Effector memory CD4-positive, alpha-beta T cell (primary cell): Measurements from ENCODE around the gene FSTL4.

Experiments used
- DNase-seq, 3 donors: peaks; one replicate each; pipeline ENCODE4 v3.0.0-alpha.2; 2020
- H3K27ac ChIP-seq: 2 replicates; pipeline ENCODE4 v1.7.0; 2013; ENCODE audit warnings: mild to moderate bottlenecking, low read length, moderate library complexity; ENCODE audit not compliant: insufficient read depth, poor library complexity, severe bottlenecking
- H3K27me3 ChIP-seq: replicated peaks from 2 replicates; pipeline ENCODE4 v1.7.0; 2013; ENCODE audit warnings: mild to moderate bottlenecking, low read length; ENCODE audit not compliant: insufficient read depth, control insufficient read depth, poor library complexity, severe bottlenecking
- H3K36me3 ChIP-seq: 2 replicates; pipeline ENCODE4 v1.7.0; 2013; ENCODE audit warnings: mild to moderate bottlenecking, low read length, moderate library complexity; ENCODE audit not compliant: control insufficient read depth, insufficient read depth
- H3K4me1 ChIP-seq: 2 replicates; pipeline ENCODE4 v1.7.0; 2013; ENCODE audit warnings: low read length, mild to moderate bottlenecking; ENCODE audit not compliant: control insufficient read depth, insufficient read depth, poor library complexity, severe bottlenecking
- H3K4me3 ChIP-seq: 2 replicates; pipeline ENCODE4 v1.7.0; 2013; ENCODE audit warnings: low read length, low read depth, mild to moderate bottlenecking; ENCODE audit not compliant: insufficient read depth, poor library complexity, severe bottlenecking
- H3K9me3 ChIP-seq: 2 replicates; pipeline ENCODE4 v1.7.0; 2013; ENCODE audit warnings: mild to moderate bottlenecking, low read length, moderate library complexity; ENCODE audit not compliant: control insufficient read depth

Gene FSTL4

GRCh38 chr5:133361922-133362321 lies 250.4 kb downstream of the FSTL4 start:
- H3K9me3 ChIP-seq, result no peaks in the 10 kb centered on the region
- H3K4me1 ChIP-seq, result no peaks in the 10 kb centered on the region
- no peak for DNase-seq
- H3K27ac ChIP-seq, result no peak overlapping the region
- H3K36me3 ChIP-seq, result no peaks in the 10 kb centered on the region
- no peaks in the 10 kb centered on the region for H3K27me3 ChIP-seq
- H3K4me3 ChIP-seq, result no peak overlapping the region

GRCh38 chr5:133360693-133361472 lies 251.5 kb downstream of the FSTL4 start:
- no peak for DNase-seq
- Histone ChIP-seq H3K36me3 (no peaks in the 10 kb centered on the region), H3K27me3 (no peaks in the 10 kb centered on the region), H3K4me3 (no peak overlapping the region), H3K4me1 (no peaks in the 10 kb centered on the region), H3K27ac (no peak overlapping the region), H3K9me3 (no peaks in the 10 kb centered on the region)

GRCh38 chr5:133359861-133360260 lies 252.5 kb downstream of the FSTL4 start:
- H3K9me3 ChIP-seq, result no peaks in the 10 kb centered on the region
- no peak overlapping the region for H3K27ac ChIP-seq
- no peaks in the 10 kb centered on the region for H3K27me3 ChIP-seq
- H3K36me3 ChIP-seq, result no peaks in the 10 kb centered on the region
- H3K4me3 ChIP-seq, result no peak overlapping the region
- no peaks in the 10 kb centered on the region for H3K4me1 ChIP-seq
- DNase-seq, result no peak

- no peaks in the 10 kb centered on the region for H3K4me1 ChIP-seq
- H3K4me3 ChIP-seq, result no peak overlapping the region
- no peak overlapping the region for H3K27ac ChIP-seq
- H3K27me3 ChIP-seq, result no peaks in the 10 kb centered on the region
- H3K36me3 ChIP-seq, result no peaks in the 10 kb centered on the region
- no peak for DNase-seq
- H3K9me3 ChIP-seq, result no peaks in the 10 kb centered on the region
Measured at GRCh38 chr5:133358271-133358670, 254.1 kb downstream of the FSTL4 start.

GRCh38 chr5:133357758-133358157 lies 254.6 kb downstream of the FSTL4 start:
- no peaks in the 10 kb centered on the region for H3K27me3 ChIP-seq
- no peak overlapping the region for H3K27ac ChIP-seq
- H3K9me3 ChIP-seq, result no peaks in the 10 kb centered on the region
- H3K4me1 ChIP-seq, result no peaks in the 10 kb centered on the region
- no peak overlapping the region for H3K4me3 ChIP-seq
- H3K36me3 ChIP-seq, result no peaks in the 10 kb centered on the region
- no peak for DNase-seq

- Histone ChIP-seq H3K27me3 (no peaks in the 10 kb centered on the region), H3K36me3 (no peaks in the 10 kb centered on the region), H3K4me1 (no peaks in the 10 kb centered on the region), H3K27ac (no peak overlapping the region), H3K4me3 (no peak overlapping the region), H3K9me3 (no peaks in the 10 kb centered on the region)
- no peak for DNase-seq
Measured at GRCh38 chr5:133356984-133357421, 255.3 kb downstream of the FSTL4 start.

GRCh38 chr5:133356396-133356983 lies 255.9 kb downstream of the FSTL4 start:
- H3K4me1 ChIP-seq, result no peaks in the 10 kb centered on the region
- H3K36me3 ChIP-seq, result no peaks in the 10 kb centered on the region
- DNase-seq, result no peak
- no peak overlapping the region for H3K27ac ChIP-seq
- no peaks in the 10 kb centered on the region for H3K9me3 ChIP-seq
- H3K27me3 ChIP-seq, result no peaks in the 10 kb centered on the region
- H3K4me3 ChIP-seq, result no peak overlapping the region

- no peaks in the 10 kb centered on the region for H3K36me3 ChIP-seq
- no peaks in the 10 kb centered on the region for H3K9me3 ChIP-seq
- H3K27me3 ChIP-seq, result no peaks in the 10 kb centered on the region
- no peak overlapping the region for H3K27ac ChIP-seq
- DNase-seq, result no peak
- H3K4me3 ChIP-seq, result no peak overlapping the region
- no peaks in the 10 kb centered on the region for H3K4me1 ChIP-seq
Measured at GRCh38 chr5:133354323-133355185, 257.8 kb downstream of the FSTL4 start.

- H3K27me3 ChIP-seq, result no peaks in the 10 kb centered on the region
- H3K4me1 ChIP-seq, result no peaks in the 10 kb centered on the region
- H3K27ac ChIP-seq, result no peak overlapping the region
- DNase-seq, result no peak
- no peaks in the 10 kb centered on the region for H3K9me3 ChIP-seq
- H3K36me3 ChIP-seq, result no peaks in the 10 kb centered on the region
- H3K4me3 ChIP-seq, result no peak overlapping the region
Measured at GRCh38 chr5:133353741-133354140, 258.6 kb downstream of the FSTL4 start.

- H3K4me3 ChIP-seq, result no peak overlapping the region
- no peaks in the 10 kb centered on the region for H3K4me1 ChIP-seq
- H3K9me3 ChIP-seq, result no peaks in the 10 kb centered on the region
- H3K27ac ChIP-seq, result no peak overlapping the region
- DNase-seq, result no peak
- H3K36me3 ChIP-seq, result no peaks in the 10 kb centered on the region
- no peaks in the 10 kb centered on the region for H3K27me3 ChIP-seq
Measured at GRCh38 chr5:133348406-133348805, 263.9 kb downstream of the FSTL4 start.
